HepG2 (cell line): Measurements from ENCODE around the gene FAM117A. TPM values are rescaled to one million over a fixed set of nuclear protein-coding genes. Genes with fewer than 3 reads are reported as not detected.

Source experiments
- ARNT2 ChIP-seq: sonication (generic); formaldehyde crosslinking; IDR thresholded peaks from 2 replicates; pipeline ENCODE4 v1.8.0; 2022; ENCODE audit warnings: mild to moderate bottlenecking, low read depth, missing genetic modification reagents, moderate library complexity
- FOXK1 ChIP-seq: sonication (generic); formaldehyde crosslinking; IDR thresholded peaks from 2 replicates; pipeline ENCODE4 v1.4.0; 2020; ENCODE audit warnings: low read depth, missing genetic modification reagents, borderline replicate concordance
- HDAC1 ChIP-seq: sonication (generic); formaldehyde crosslinking; IDR thresholded peaks from 2 replicates; pipeline ENCODE4 v1.5.1; 2020; ENCODE audit warnings: mild to moderate bottlenecking, missing genetic modification reagents
- HNF4A ChIP-seq: sonication (generic); formaldehyde crosslinking; IDR thresholded peaks from 2 replicates; pipeline ENCODE4 v1.4.0; 2020; ENCODE audit warnings: missing genetic modification reagents
- KDM2A ChIP-seq: sonication (generic); formaldehyde crosslinking; IDR thresholded peaks from 2 replicates; pipeline ENCODE4 v1.4.0; 2020; ENCODE audit warnings: low read depth, missing genetic modification reagents, borderline replicate concordance
- KLF13 ChIP-seq: sonication (generic); formaldehyde crosslinking; IDR thresholded peaks from 2 replicates; pipeline ENCODE4 v1.4.0; 2020; ENCODE audit warnings: mild to moderate bottlenecking, missing genetic modification reagents
- KLF6 ChIP-seq: IDR thresholded peaks from 2 replicates; pipeline ENCODE4 v1.8.0; 2016; ENCODE audit warnings: missing biosample characterization, missing genetic modification reagents
- MIER2 ChIP-seq: IDR thresholded peaks from 2 replicates; pipeline ENCODE4 v1.6.1; 2016; ENCODE audit warnings: missing biosample characterization, missing genetic modification reagents
- MTF1 ChIP-seq: sonication (generic); formaldehyde crosslinking; IDR thresholded peaks from 2 replicates; pipeline ENCODE4 v1.5.0; 2020; ENCODE audit warnings: missing genetic modification reagents
- MZF1 ChIP-seq: sonication (generic); formaldehyde crosslinking; IDR thresholded peaks from 2 replicates; pipeline ENCODE4 v1.8.1; 2023; ENCODE audit warnings: mild to moderate bottlenecking, missing genetic modification reagents, borderline replicate concordance
- RORA ChIP-seq: sonication (generic); formaldehyde crosslinking; IDR thresholded peaks from 2 replicates; pipeline ENCODE4 v1.5.0; 2020; ENCODE audit warnings: mild to moderate bottlenecking, missing genetic modification reagents, moderate library complexity
- SCMH1 ChIP-seq: sonication (generic); formaldehyde crosslinking; IDR thresholded peaks from 2 replicates; pipeline ENCODE4 v1.9.0; 2021; ENCODE audit warnings: missing genetic modification reagents, mild to moderate bottlenecking, borderline replicate concordance
- U2AF1 ChIP-seq: fragments of 200-400 bp; formaldehyde crosslinking; optimal IDR thresholded peaks from 2 replicates; pipeline ENCODE3; 2017; ENCODE audit warnings: mild to moderate bottlenecking, low read depth, low read length
- ZNF17 ChIP-seq: sonication (generic); formaldehyde crosslinking; IDR thresholded peaks from 2 replicates; pipeline ENCODE4 v1.5.0; 2020; ENCODE audit warnings: mild to moderate bottlenecking, missing genetic modification reagents
- ZNF496 ChIP-seq: sonication (generic); formaldehyde crosslinking; IDR thresholded peaks from 2 replicates; pipeline ENCODE4 v1.8.1; 2023; ENCODE audit warnings: mild to moderate bottlenecking, moderate library complexity, missing genetic modification reagents; ENCODE audit not compliant: insufficient replicate concordance
- ZNF629 ChIP-seq: sonication (generic); formaldehyde crosslinking; conservative IDR thresholded peaks from 2 replicates; pipeline ENCODE4 v1.5.0; 2020; ENCODE audit warnings: missing genetic modification reagents
- polyA plus RNA-seq, 8 experiments: library from polyadenylated mRNA; depleted of rRNA in 3 of 8; stranded (reverse) in 7 of 8; unstranded in 1 of 8; fragments of >200 nt; fragmentation: Illumina TruSeq in 4 of 8; extraction: Trizol in 4 of 8; gene quantifications; 2 replicates each; pipeline versions ENCODE4 v1.2.1 to v1.2.3, GENCODE V29; 2011 to 2016; ENCODE audit warnings: low read depth in 4 of 8, missing spikeins in 1 of 8, mixed read lengths in 1 of 8; ENCODE audit not compliant: insufficient read depth in 1 of 8
- total RNA-seq, 5 experiments: library from RNA; depleted of rRNA; stranded (reverse); fragments of >200 nt; fragmentation: Illumina TruSeq; extraction: Trizol; gene quantifications; 2 replicates each; pipeline ENCODE4 v1.2.3, GENCODE V29; 2016; ENCODE audit warnings: low read depth in 1 of 5
- TF ChIP-seq, protein P1 (sequence below): sonication (generic); formaldehyde crosslinking; IDR thresholded peaks from 2 replicates; pipeline ENCODE4 v1.4.0; 2020; ENCODE audit warnings: missing genetic modification reagents
- TF ChIP-seq, protein P2 (sequence below): sonication (generic); formaldehyde crosslinking; IDR thresholded peaks from 2 replicates; pipeline ENCODE4 v1.8.0; 2023; ENCODE audit warnings: mild to moderate bottlenecking, missing genetic modification reagents
- TF ChIP-seq, protein P3 (sequence below): sonication (generic); formaldehyde crosslinking; IDR thresholded peaks from 2 replicates; pipeline ENCODE4 v1.5.0; 2020; ENCODE audit warnings: missing genetic modification reagents
- TF ChIP-seq, protein P4 (sequence below): IDR thresholded peaks from 2 replicates; pipeline ENCODE4 v1.6.1; 2016; ENCODE audit warnings: missing genetic modification reagents, missing compliant biosample characterization

The FAM117A gene
- total and polyA plus RNA-seq, 2 of the 13 experiments (the other 11 are each of a cell fraction or from before 2014, with no cell fraction given), result 12.1 to 19.8 TPM

DNA sequence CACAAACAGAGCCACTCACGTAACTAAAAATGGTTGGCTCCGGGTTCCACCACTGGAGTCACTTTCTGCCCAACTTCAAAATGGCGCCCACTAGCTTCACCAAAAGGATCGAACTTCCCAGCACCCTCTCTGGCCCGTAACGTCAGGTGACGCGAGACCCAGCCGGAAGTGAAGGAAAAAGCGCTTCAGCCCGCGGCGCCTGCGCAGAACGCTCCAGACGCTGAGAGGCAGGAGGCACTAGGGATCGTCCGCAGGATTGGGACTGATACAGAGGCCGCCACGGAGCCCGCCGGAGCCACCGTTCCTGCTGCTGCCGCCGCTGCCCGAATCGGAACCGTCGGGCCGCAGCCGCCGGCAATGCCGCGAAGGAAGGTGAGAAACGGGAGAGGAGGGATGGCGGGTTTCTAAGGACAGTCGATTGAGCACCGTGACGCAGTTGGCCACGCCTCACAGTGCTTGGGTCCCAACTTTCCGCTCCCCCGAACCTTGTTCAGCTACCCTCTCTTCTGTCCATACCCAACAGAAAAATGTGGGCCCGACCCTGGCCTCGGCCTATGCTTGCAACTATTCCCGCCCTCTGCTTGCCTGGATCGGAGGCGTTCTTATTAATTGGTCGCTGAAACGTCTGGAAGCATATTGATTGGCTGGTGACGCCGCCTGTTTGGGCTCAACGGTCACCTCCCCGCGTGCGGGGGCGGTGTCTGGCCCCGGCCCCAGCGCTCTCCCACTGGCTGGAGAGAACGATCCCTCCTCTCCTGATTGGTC, 24.7 kb upstream of the FAM117A start, which contains the start of gene KAT7 (continued):
- TF ChIP-seq, protein P1, sequence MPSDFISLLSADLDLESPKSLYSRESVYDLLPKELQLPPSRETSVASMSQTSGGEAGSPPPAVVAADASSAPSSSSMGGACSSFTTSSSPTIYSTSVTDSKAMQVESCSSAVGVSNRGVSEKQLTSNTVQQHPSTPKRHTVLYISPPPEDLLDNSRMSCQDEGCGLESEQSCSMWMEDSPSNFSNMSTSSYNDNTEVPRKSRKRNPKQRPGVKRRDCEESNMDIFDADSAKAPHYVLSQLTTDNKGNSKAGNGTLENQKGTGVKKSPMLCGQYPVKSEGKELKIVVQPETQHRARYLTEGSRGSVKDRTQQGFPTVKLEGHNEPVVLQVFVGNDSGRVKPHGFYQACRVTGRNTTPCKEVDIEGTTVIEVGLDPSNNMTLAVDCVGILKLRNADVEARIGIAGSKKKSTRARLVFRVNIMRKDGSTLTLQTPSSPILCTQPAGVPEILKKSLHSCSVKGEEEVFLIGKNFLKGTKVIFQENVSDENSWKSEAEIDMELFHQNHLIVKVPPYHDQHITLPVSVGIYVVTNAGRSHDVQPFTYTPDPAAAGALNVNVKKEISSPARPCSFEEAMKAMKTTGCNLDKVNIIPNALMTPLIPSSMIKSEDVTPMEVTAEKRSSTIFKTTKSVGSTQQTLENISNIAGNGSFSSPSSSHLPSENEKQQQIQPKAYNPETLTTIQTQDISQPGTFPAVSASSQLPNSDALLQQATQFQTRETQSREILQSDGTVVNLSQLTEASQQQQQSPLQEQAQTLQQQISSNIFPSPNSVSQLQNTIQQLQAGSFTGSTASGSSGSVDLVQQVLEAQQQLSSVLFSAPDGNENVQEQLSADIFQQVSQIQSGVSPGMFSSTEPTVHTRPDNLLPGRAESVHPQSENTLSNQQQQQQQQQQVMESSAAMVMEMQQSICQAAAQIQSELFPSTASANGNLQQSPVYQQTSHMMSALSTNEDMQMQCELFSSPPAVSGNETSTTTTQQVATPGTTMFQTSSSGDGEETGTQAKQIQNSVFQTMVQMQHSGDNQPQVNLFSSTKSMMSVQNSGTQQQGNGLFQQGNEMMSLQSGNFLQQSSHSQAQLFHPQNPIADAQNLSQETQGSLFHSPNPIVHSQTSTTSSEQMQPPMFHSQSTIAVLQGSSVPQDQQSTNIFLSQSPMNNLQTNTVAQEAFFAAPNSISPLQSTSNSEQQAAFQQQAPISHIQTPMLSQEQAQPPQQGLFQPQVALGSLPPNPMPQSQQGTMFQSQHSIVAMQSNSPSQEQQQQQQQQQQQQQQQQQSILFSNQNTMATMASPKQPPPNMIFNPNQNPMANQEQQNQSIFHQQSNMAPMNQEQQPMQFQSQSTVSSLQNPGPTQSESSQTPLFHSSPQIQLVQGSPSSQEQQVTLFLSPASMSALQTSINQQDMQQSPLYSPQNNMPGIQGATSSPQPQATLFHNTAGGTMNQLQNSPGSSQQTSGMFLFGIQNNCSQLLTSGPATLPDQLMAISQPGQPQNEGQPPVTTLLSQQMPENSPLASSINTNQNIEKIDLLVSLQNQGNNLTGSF (CRISPR knock-in tag), result peak; percentile 90
- TF ChIP-seq MTF1 (peak; percentile 55; the same call in 1 of the 2 replicates), HNF4A (peak; percentile 44; the same call in 1 of the 2 replicates), HDAC1 (CRISPR knock-in tag) (peak; percentile 66; the same call in 1 of the 2 replicates), RORA (no peak), FOXK1 (CRISPR knock-in tag) (peak; percentile 89; the same call in 1 of the 2 replicates), ZNF496 (CRISPR knock-in tag) (no peak), KLF6 (CRISPR knock-in tag) (peak; percentile 76; the same call in 1 of the 2 replicates), MZF1 (CRISPR knock-in tag) (0 out of 2 replicates have a peak, but pooled peaks have one; percentile 83), KDM2A (CRISPR knock-in tag) (peak; percentile 94; the same call in 1 of the 2 replicates), MIER2 (CRISPR knock-in tag) (peak; percentile 25; the same call in 1 of the 2 replicates), ARNT2 (CRISPR knock-in tag) (peak; percentile 83), ZNF629 (CRISPR knock-in tag) (no peak), KLF13 (no peak), SCMH1 (CRISPR knock-in tag) (no peak), U2AF1 (peak; percentile 72), ZNF17 (CRISPR knock-in tag) (no peak)
- TF ChIP-seq, protein P2, sequence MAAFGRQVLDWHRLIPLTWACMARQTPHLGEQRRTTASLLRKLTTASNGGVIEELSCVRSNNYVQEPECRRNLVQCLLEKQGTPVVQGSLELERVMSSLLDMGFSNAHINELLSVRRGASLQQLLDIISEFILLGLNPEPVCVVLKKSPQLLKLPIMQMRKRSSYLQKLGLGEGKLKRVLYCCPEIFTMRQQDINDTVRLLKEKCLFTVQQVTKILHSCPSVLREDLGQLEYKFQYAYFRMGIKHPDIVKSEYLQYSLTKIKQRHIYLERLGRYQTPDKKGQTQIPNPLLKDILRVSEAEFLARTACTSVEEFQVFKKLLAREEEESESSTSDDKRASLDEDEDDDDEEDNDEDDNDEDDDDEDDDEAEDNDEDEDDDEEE (CRISPR knock-in tag), result peak; percentile 93
- TF ChIP-seq, protein P3, sequence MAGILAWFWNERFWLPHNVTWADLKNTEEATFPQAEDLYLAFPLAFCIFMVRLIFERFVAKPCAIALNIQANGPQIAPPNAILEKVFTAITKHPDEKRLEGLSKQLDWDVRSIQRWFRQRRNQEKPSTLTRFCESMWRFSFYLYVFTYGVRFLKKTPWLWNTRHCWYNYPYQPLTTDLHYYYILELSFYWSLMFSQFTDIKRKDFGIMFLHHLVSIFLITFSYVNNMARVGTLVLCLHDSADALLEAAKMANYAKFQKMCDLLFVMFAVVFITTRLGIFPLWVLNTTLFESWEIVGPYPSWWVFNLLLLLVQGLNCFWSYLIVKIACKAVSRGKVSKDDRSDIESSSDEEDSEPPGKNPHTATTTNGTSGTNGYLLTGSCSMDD, result peak; percentile 47
- TF ChIP-seq, protein P4, sequence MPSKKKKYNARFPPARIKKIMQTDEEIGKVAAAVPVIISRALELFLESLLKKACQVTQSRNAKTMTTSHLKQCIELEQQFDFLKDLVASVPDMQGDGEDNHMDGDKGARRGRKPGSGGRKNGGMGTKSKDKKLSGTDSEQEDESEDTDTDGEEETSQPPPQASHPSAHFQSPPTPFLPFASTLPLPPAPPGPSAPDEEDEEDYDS (CRISPR knock-in tag), result peak; percentile 92
